GM19240 (cell line): ENCODE results near the gene STYXL1.

ENCODE experiments used
- DNase-seq: peaks from one replicate; pipeline ENCODE4 v3.0.0; 2011; ENCODE audit warnings: low spot score; ENCODE audit not compliant: insufficient read length

STYXL1 gene

GRCh38 chr7:75980430-75981202 lies 67.2 kb downstream of the STYXL1 start:
- DNase-seq = no peak

- DNase-seq = no peak
Observed at GRCh38 chr7:75979759-75980429, 67.9 kb downstream of the STYXL1 start.

- DNase-seq = no peak
Observed at GRCh38 chr7:75977743-75978142, 70.1 kb downstream of the STYXL1 start.

- DNase-seq = no peak
Observed at GRCh38 chr7:75971961-75972763, 75.6 kb downstream of the STYXL1 start.

GRCh38 chr7:75971309-75971960 lies 76.4 kb downstream of the STYXL1 start:
- DNase-seq = no peak

GRCh38 chr7:75969704-75970498 lies 77.9 kb downstream of the STYXL1 start:
- DNase-seq = no peak

GRCh38 chr7:75969182-75969581 lies 78.6 kb downstream of the STYXL1 start:
- DNase-seq = no peak

- no peak for DNase-seq
Observed at GRCh38 chr7:75968561-75969001, 79.2 kb downstream of the STYXL1 start.

GRCh38 chr7:75968012-75968411 lies 79.8 kb downstream of the STYXL1 start:
- DNase-seq = no peak

GRCh38 chr7:75967487-75967997 lies 80.3 kb downstream of the STYXL1 start:
- DNase-seq = no peak

GRCh38 chr7:75967055-75967454 lies 80.7 kb downstream of the STYXL1 start:
- DNase-seq = no peak

GRCh38 chr7:75966190-75966961 lies 81.4 kb downstream of the STYXL1 start:
- DNase-seq = no peak

- no peak for DNase-seq
Observed at GRCh38 chr7:75965617-75966016, 82.2 kb downstream of the STYXL1 start.

GRCh38 chr7:75963381-75963995 lies 84.3 kb downstream of the STYXL1 start:
- DNase-seq = no peak

- DNase-seq = no peak
Observed at GRCh38 chr7:75962607-75963380, 85.0 kb downstream of the STYXL1 start.

GRCh38 chr7:75961218-75961617 lies 86.6 kb downstream of the STYXL1 start:
- no peak for DNase-seq

- DNase-seq = no peak
Observed at GRCh38 chr7:75960372-75960771, 87.4 kb downstream of the STYXL1 start.

- no peak for DNase-seq
Observed at GRCh38 chr7:75958802-75959543, 88.8 kb downstream of the STYXL1 start.
